CD14-positive monocyte (primary cell): ENCODE results near the gene MS4A4E. TPM values are rescaled to one million over a fixed set of nuclear protein-coding genes. Genes with fewer than 3 reads are reported as not detected.
"Not testable (repeated sequence)": the region's sequence is repeated elsewhere in the genome, so short reads cannot be mapped to it uniquely, and the experiment has no call there.

ENCODE experiments used
- DNase-seq, 3 donors: peaks; one replicate each; pipeline ENCODE4 v3.0.0-alpha.2; 2011 to 2022
- H2AFZ ChIP-seq: 2 replicates; pipeline ENCODE4 v1.6.0; 2012; ENCODE audit warnings: mild to moderate bottlenecking, low read depth, low read length, inconsistent platforms; ENCODE audit not compliant: insufficient read depth, poor library complexity, severe bottlenecking
- H3K27ac ChIP-seq, 2 donors: 1 replicate in 1 of 2; 2 replicates in 1 of 2; pipeline ENCODE4 v1.5.1; 2012 to 2013; ENCODE audit warnings: low read length in 2 of 2, control low read depth in 1 of 2, inconsistent platforms in 1 of 2, low read depth in 1 of 2, mild to moderate bottlenecking in 1 of 2
- H3K27me3 ChIP-seq, 2 donors: one replicate each; pipeline versions ENCODE4 v1.6.0 to v1.6.1; 2011 to 2013; ENCODE audit warnings: low read length in 2 of 2; ENCODE audit not compliant: control insufficient read depth in 2 of 2, insufficient read depth in 2 of 2
- H3K36me3 ChIP-seq, 2 donors: replicated peaks in 1 of 2; 1 replicate in 1 of 2; 2 replicates in 1 of 2; pipeline versions ENCODE4 v1.5.1 to v1.6.1; 2012 to 2013; ENCODE audit warnings: low read length in 2 of 2, control low read depth in 1 of 2, inconsistent platforms in 1 of 2, mild to moderate bottlenecking in 1 of 2; ENCODE audit not compliant: insufficient read depth in 2 of 2, control insufficient read depth in 1 of 2
- H3K4me1 ChIP-seq, 2 donors: 1 replicate in 1 of 2; 2 replicates in 1 of 2; pipeline versions ENCODE4 v1.5.1 to v1.6.1; 2012 to 2013; ENCODE audit warnings: low read length in 2 of 2, control low read depth in 1 of 2, inconsistent platforms in 1 of 2, mild to moderate bottlenecking in 1 of 2, moderate library complexity in 1 of 2; ENCODE audit not compliant: insufficient read depth in 2 of 2, control insufficient read depth in 1 of 2
- H3K4me2 ChIP-seq: replicated peaks from 2 replicates; pipeline ENCODE3; 2012; ENCODE audit warnings: low read length, moderate library complexity, mild to moderate bottlenecking; ENCODE audit not compliant: poor library complexity, severe bottlenecking; ENCODE audit errors: extremely low read depth
- H3K4me3 ChIP-seq, 3 experiments: fragments of 200-600 bp in 1 of 3; sonication (generic) in 1 of 3; replicated peaks in 1 of 3; 1 replicate in 2 of 3; 2 replicates in 1 of 3; pipeline ENCODE4 v1.5.1; 2011 to 2013; ENCODE audit warnings: low read length in 3 of 3, mild to moderate bottlenecking in 3 of 3, control low read depth in 2 of 3, low read depth in 2 of 3, inconsistent platforms in 1 of 3, moderate library complexity in 1 of 3
- H3K79me2 ChIP-seq: 2 replicates; pipeline ENCODE4 v1.6.0; 2012; ENCODE audit warnings: mild to moderate bottlenecking, control low read depth, inconsistent platforms, low read length, moderate library complexity; ENCODE audit not compliant: insufficient read depth
- H3K9ac ChIP-seq: 2 replicates; pipeline ENCODE4 v1.6.0; 2017; ENCODE audit warnings: low read length, mild to moderate bottlenecking; ENCODE audit not compliant: insufficient read depth, poor library complexity, severe bottlenecking
- H3K9me3 ChIP-seq, 2 donors: replicated peaks in 1 of 2; 1 replicate in 1 of 2; 2 replicates in 1 of 2; pipeline versions ENCODE4 v1.5.1 to v1.6.1; 2012 to 2013; ENCODE audit warnings: low read length in 2 of 2, control low read depth in 1 of 2; ENCODE audit not compliant: control insufficient read depth in 1 of 2, insufficient read depth in 1 of 2
- H4K20me1 ChIP-seq: 2 replicates; pipeline ENCODE4 v1.6.0; 2012; ENCODE audit warnings: mild to moderate bottlenecking, low read length, control low read depth, moderate library complexity; ENCODE audit not compliant: insufficient read depth
- H3K27ac Mint-ChIP-seq, 7 donors: one replicate each; pipeline ENCODE4 v1.8.0; 2020; ENCODE audit warnings: mild to moderate bottlenecking in 7 of 7, mixed read lengths in 7 of 7, moderate library complexity in 6 of 7, inconsistent platforms in 2 of 7
- H3K27me3 Mint-ChIP-seq, 3 donors: one replicate each; pipeline ENCODE4 v1.8.0; 2021 to 2022; ENCODE audit warnings: low read depth in 3 of 3, mild to moderate bottlenecking in 3 of 3, mixed read lengths in 3 of 3, moderate library complexity in 3 of 3, inconsistent platforms in 1 of 3
- H3K36me3 Mint-ChIP-seq, 2 donors: one replicate each; pipeline ENCODE4 v1.8.0; 2020; ENCODE audit warnings: mixed read lengths in 2 of 2, inconsistent platforms in 1 of 2, mild to moderate bottlenecking in 1 of 2
- H3K4me1 Mint-ChIP-seq: one replicate; pipeline ENCODE4 v1.8.0; 2020; ENCODE audit warnings: mild to moderate bottlenecking, mixed read lengths
- H3K4me3 Mint-ChIP-seq, 2 donors: one replicate each; pipeline ENCODE4 v1.8.0; 2020; ENCODE audit warnings: mild to moderate bottlenecking in 2 of 2, mixed read lengths in 2 of 2, moderate library complexity in 1 of 2
- H3K9me3 Mint-ChIP-seq, 7 donors: one replicate each; pipeline ENCODE4 v1.8.0; 2020 to 2022; ENCODE audit warnings: mixed read lengths in 7 of 7, mild to moderate bottlenecking in 6 of 7, moderate library complexity in 6 of 7, inconsistent platforms in 2 of 7
- CTCF ChIP-seq: fragments of 200-600 bp; IDR thresholded peaks from one replicate; pipeline ENCODE4 v1.8.0; 2022; ENCODE audit warnings: antibody characterized with exemption, mild to moderate bottlenecking
- WGBS: methylation state at CpG from one replicate; pipeline ENCODE4 v1.1.5; 2013; ENCODE audit warnings: missing lambda C conversion rate; ENCODE audit not compliant: insufficient coverage; 5-methylcytosine and 5-hydroxymethylcytosine counted together
- intact Hi-C, 2 donors: fragments of 100-400 bp; cut with micrococcal nuclease; formaldehyde crosslinking; loops; one replicate each; pipeline versions ENCODE4 v1.15.0 to v1.15.1; 2023
- polyA plus RNA-seq, 3 donors: library from polyadenylated mRNA; depleted of rRNA in 1 of 3; unstranded in 2 of 3; stranded (reverse) in 1 of 3; fragments of 300-500 nt in 2 of 3; fragments of >200 nt in 1 of 3; fragmentation: Illumina TruSeq in 2 of 3; gene quantifications; 1 replicate in 2 of 3; 2 replicates in 1 of 3; pipeline ENCODE4 v1.2.3, GENCODE V29; 2012 to 2021

MS4A4E gene
- polyA plus RNA-seq, 3 donors: 1.00 to 10.2 (median 1.1) TPM

- Mint-ChIP-seq H3K27me3 (peaks cover 0 to 1% (median 0%) of the 10 kb centered on the region in 3 donors), H3K27ac (no peak overlapping the region), H3K36me3 (peaks cover 34 to 49% of the 10 kb centered on the region in 2 donors), H3K4me3 (no peak overlapping the region), H3K4me1 (peaks cover 12% of the 10 kb centered on the region), H3K9me3 (peaks cover 0 to 2% (median 0%) of the 10 kb centered on the region in 7 donors)
- peaks cover 10 to 12% of the 10 kb centered on the region in 2 donors for H3K4me1 ChIP-seq
- H3K9ac ChIP-seq: no peak overlapping the region
- no peaks in the 10 kb centered on the region for H3K79me2 ChIP-seq
- no peak overlapping the region for H3K4me3 ChIP-seq
- DNase-seq: no peak
- 80% methylated on average over 1 of the region's 3 CpGs for WGBS
- no peaks in the 10 kb centered on the region for H4K20me1 ChIP-seq
- intact Hi-C loops: no loop called here
- H3K27ac ChIP-seq: no peak overlapping the region
- no peaks in the 10 kb centered on the region for H3K27me3 ChIP-seq
- H3K4me2 ChIP-seq: no peak overlapping the region
- no peak overlapping the region for H2AFZ ChIP-seq
- H3K36me3 ChIP-seq: peaks cover 6 to 46% of the 10 kb centered on the region in 2 donors
- no peaks in the 10 kb centered on the region for H3K9me3 ChIP-seq
- TF ChIP-seq CTCF: no peak
These were observed 84.3 kb downstream of the MS4A4E start for GRCh38 chr11:60158636-60159035.

GRCh38 chr11:60155931-60156330 is 87.0 kb downstream of the MS4A4E start:
- H3K4me1 Mint-ChIP-seq: peaks cover 18% of the 10 kb centered on the region
- Histone ChIP-seq H3K27ac (peak overlapping the region in 1 of 2 donors; percentile 65), H3K36me3 (peaks cover 4 to 32% of the 10 kb centered on the region in 2 donors), H4K20me1 (no peaks in the 10 kb centered on the region), H3K27me3 (no peaks in the 10 kb centered on the region), H2AFZ (peak overlapping the region; percentile 27), H3K4me2 (peak overlapping the region; percentile 52), H3K4me1 (peaks cover 10 to 12% of the 10 kb centered on the region in 2 donors), H3K9me3 (no peaks in the 10 kb centered on the region), H3K4me3 (peak overlapping the region in 1 of 3 experiments; percentile 32), H3K79me2 (no peaks in the 10 kb centered on the region), H3K9ac (no peak overlapping the region)
- no peak for TF ChIP-seq CTCF
- H3K36me3 Mint-ChIP-seq: peaks cover 23 to 33% of the 10 kb centered on the region in 2 donors
- peaks cover 0 to 5% (median 0%) of the 10 kb centered on the region in 7 donors for H3K9me3 Mint-ChIP-seq
- WGBS: 56% methylated on average over 1 of the region's 3 CpGs
- intact Hi-C loops: no loop called here
- H3K4me3 Mint-ChIP-seq: peak overlapping the region in 1 of 2 donors; percentile 46
- no peaks in the 10 kb centered on the region for H3K27me3 Mint-ChIP-seq
- H3K27ac Mint-ChIP-seq: peak overlapping the region in 5 of 7 donors; percentile 21 to 85 (median 55)
- DNase-seq: peak in 1 of 3 donors; percentile 30

DNA sequence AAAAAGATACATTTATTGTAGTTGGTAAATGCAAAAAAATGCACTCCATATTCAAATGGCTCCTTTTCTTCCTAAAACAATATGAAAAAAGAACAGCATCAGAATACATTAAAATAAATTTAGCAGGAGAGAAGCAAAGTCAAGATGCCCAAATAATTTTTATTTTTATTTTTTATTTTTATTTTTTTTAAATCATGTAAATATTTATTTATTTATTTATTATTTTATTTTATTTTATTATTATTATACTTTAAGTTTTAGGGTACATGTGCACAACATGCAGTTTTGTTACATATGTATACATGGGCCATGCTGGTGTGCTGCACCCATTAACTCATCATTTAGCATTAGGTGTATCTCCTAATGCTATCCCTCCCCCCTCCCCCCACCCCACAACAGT is 90.2 kb downstream of the MS4A4E start:
- H3K36me3 ChIP-seq, H3K4me3 Mint-ChIP-seq, H3K27me3 ChIP-seq, DNase-seq, H3K9me3 Mint-ChIP-seq, H3K27ac Mint-ChIP-seq, H3K4me3 ChIP-seq, H3K9me3 ChIP-seq, H2AFZ ChIP-seq, H3K79me2 ChIP-seq, H3K27me3 Mint-ChIP-seq, H3K9ac ChIP-seq, intact Hi-C loops, H3K4me2 ChIP-seq, H4K20me1 ChIP-seq: not testable (repeated sequence)
- Histone ChIP-seq H3K27ac (peak overlapping the region in 1 of 2 donors; percentile 21), H3K4me1 (peaks cover 10 to 12% of the 10 kb centered on the region in 2 donors)
- Mint-ChIP-seq H3K36me3 (peaks cover 5 to 11% of the 10 kb centered on the region in 2 donors), H3K4me1 (peaks cover 25% of the 10 kb centered on the region)
